Caco-2 (cell line): ENCODE results near the gene REXO2. TPM values are rescaled to one million over a fixed set of nuclear protein-coding genes. Genes with fewer than 3 reads are reported as not detected.

ENCODE experiments used
- BruUV-seq: library from RNA; stranded (reverse); fragments of 400-500 nt; replicated peaks from 2 replicates; lab custom pipeline; 2021; lab: Mats Ljungman, UMichigan
- CTCF ChIA-PET: fragments of 300-600 bp; sonication (Branson Sonifier 250); formaldehyde crosslinking; loops from one replicate; lab custom pipeline; 2022; ENCODE audit warnings: antibody characterized with exemption; lab: Charles Lee
- POLR2A ChIA-PET: fragments of 300-600 bp; sonication (Branson Sonifier 250); formaldehyde crosslinking; loops from one replicate; lab custom pipeline; 2022; ENCODE audit warnings: antibody characterized with exemption; lab: Charles Lee
- DNase-seq, 2 experiments: peaks; one replicate each; pipeline versions ENCODE4 v3.0.0 to v3.0.0-alpha.2; 2020 to 2022
- H3K27me3 ChIP-seq: replicated peaks from 2 replicates; pipeline ENCODE4 v1.6.0; 2011; ENCODE audit warnings: low read length; ENCODE audit not compliant: control insufficient read depth, insufficient read depth
- H3K36me3 ChIP-seq: 2 replicates; pipeline ENCODE4 v1.5.1; 2011; ENCODE audit warnings: low read length; ENCODE audit not compliant: control insufficient read depth, insufficient read depth
- H3K4me1 ChIP-seq: fragments of 250-450 bp; sonication (Bioruptor Pico); 2 replicates; pipeline ENCODE4 v1.5.1; 2020; ENCODE audit warnings: mild to moderate bottlenecking
- H3K4me3 ChIP-seq: 2 replicates; pipeline ENCODE4 v1.5.1; 2011; ENCODE audit warnings: low read depth, mild to moderate bottlenecking, control low read depth, low read length
- H3K9me3 ChIP-seq: fragments of 250-450 bp; sonication (Bioruptor Pico); 2 replicates; pipeline ENCODE4 v1.5.1; 2020; ENCODE audit warnings: mild to moderate bottlenecking, moderate library complexity
- H3K27ac Mint-ChIP-seq: one replicate; pipeline ENCODE4 v1.8.0; 2022; ENCODE audit warnings: mixed read lengths; ENCODE audit not compliant: unreplicated experiment
- H3K27me3 Mint-ChIP-seq: one replicate; pipeline ENCODE4 v1.8.0; 2022; ENCODE audit warnings: mixed read lengths; ENCODE audit not compliant: insufficient read depth, unreplicated experiment
- H3K36me3 Mint-ChIP-seq: one replicate; pipeline ENCODE4 v1.8.0; 2022; ENCODE audit warnings: mild to moderate bottlenecking, mixed read lengths; ENCODE audit not compliant: insufficient read depth, unreplicated experiment
- H3K4me1 Mint-ChIP-seq: one replicate; pipeline ENCODE4 v1.8.0; 2022; ENCODE audit warnings: low read depth, mixed read lengths; ENCODE audit not compliant: unreplicated experiment
- H3K4me3 Mint-ChIP-seq: one replicate; pipeline ENCODE4 v1.8.0; 2022; ENCODE audit warnings: mild to moderate bottlenecking, moderate library complexity, mixed read lengths; ENCODE audit not compliant: unreplicated experiment
- H3K9me3 Mint-ChIP-seq: one replicate; pipeline ENCODE4 v1.8.0; 2022; ENCODE audit warnings: mixed read lengths; ENCODE audit not compliant: unreplicated experiment
- intact Hi-C: fragments of 100-400 bp; cut with micrococcal nuclease; formaldehyde crosslinking; loops from one replicate; pipeline ENCODE4 v1.10.0; 2022; ENCODE audit not compliant: unreplicated experiment
- total RNA-seq: library from RNA; stranded (reverse); gene quantifications from 2 replicates; pipeline ENCODE4 v1.2.3, GENCODE V29; 2022
- TF ChIP-seq, protein P1 (sequence below), 2 experiments: fragments of 200-600 bp in 1 of 2; IDR thresholded peaks; 1 replicate in 1 of 2; 2 replicates in 1 of 2; pipeline versions ENCODE4 v1.5.1 to v1.8.0; 2011 to 2022; ENCODE audit warnings: antibody characterized with exemption in 1 of 2, control low read depth in 1 of 2, inconsistent platforms in 1 of 2, low read depth in 1 of 2, low read length in 1 of 2, mild to moderate bottlenecking in 1 of 2, moderate library complexity in 1 of 2; ENCODE audit not compliant: insufficient read depth in 1 of 2, severe bottlenecking in 1 of 2, unreplicated experiment in 1 of 2

REXO2 gene
- total RNA-seq, 1 experiment from 2014 or later = 241 TPM

DNA sequence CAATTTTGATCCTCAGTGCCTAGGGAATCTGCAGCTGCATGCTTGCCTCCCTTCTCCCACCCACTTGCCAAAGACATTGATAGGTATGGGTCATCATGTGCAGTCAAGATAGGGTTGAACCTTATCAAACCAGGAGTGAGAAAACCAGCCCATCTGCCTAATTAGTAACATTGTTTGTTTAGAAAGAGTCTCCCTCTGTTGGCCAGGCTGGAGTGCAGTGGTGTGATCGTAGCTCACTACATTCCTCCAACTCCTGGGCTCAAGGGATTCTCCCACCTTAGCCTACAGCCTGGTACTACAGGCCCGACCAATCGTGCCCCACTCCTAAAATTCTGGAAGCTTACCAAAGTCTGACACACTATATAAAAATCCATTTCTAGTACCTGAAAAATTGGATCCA, 43.5 kb upstream of the REXO2 start:
- Mint-ChIP-seq H3K27ac (no peak overlapping the region), H3K4me3 (no peak overlapping the region), H3K27me3 (no peaks in the 10 kb centered on the region), H3K4me1 (peaks cover 32% of the 10 kb centered on the region), H3K36me3 (peaks cover 11% of the 10 kb centered on the region), H3K9me3 (no peaks in the 10 kb centered on the region)
- peak in 1 of 2 experiments; percentile 32 for DNase-seq
- intact Hi-C loops = loop anchor here (1.0 kb wide), 1 partner anchor 115 kb away; no protein-coding TSS in a partner anchor
- Histone ChIP-seq H3K4me3 (no peak overlapping the region), H3K27me3 (no peaks in the 10 kb centered on the region), H3K4me1 (peaks cover 11% of the 10 kb centered on the region; the same call in 1 of the 2 replicates), H3K36me3 (0 out of 2 replicates have a peak, but pooled peaks cover 2% of the 10 kb centered on the region), H3K9me3 (no peaks in the 10 kb centered on the region)
- no TSS peak for BruUV-seq
- CTCF ChIA-PET = interaction anchor here (0.9 to 1.4 kb wide), 2 partner anchors 47 to 55 kb away, joined by 4 to 5 read pairs; no protein-coding TSS in a partner anchor
- TF ChIP-seq, protein P1, sequence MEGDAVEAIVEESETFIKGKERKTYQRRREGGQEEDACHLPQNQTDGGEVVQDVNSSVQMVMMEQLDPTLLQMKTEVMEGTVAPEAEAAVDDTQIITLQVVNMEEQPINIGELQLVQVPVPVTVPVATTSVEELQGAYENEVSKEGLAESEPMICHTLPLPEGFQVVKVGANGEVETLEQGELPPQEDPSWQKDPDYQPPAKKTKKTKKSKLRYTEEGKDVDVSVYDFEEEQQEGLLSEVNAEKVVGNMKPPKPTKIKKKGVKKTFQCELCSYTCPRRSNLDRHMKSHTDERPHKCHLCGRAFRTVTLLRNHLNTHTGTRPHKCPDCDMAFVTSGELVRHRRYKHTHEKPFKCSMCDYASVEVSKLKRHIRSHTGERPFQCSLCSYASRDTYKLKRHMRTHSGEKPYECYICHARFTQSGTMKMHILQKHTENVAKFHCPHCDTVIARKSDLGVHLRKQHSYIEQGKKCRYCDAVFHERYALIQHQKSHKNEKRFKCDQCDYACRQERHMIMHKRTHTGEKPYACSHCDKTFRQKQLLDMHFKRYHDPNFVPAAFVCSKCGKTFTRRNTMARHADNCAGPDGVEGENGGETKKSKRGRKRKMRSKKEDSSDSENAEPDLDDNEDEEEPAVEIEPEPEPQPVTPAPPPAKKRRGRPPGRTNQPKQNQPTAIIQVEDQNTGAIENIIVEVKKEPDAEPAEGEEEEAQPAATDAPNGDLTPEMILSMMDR (IDR thresholded peaks at IDR 0.05; ENCODE audit: insufficient read depth in 1 of 2, low read depth in 1 of 2, low read length in 1 of 2, severe bottlenecking in 1 of 2, unreplicated experiment in 1 of 2) = peak; percentile 33 to 62
- POLR2A ChIA-PET = interaction anchor here (0.6 kb wide), 1 partner anchor 9 kb away, joined by 7 read pairs; no protein-coding TSS in a partner anchor

DNA sequence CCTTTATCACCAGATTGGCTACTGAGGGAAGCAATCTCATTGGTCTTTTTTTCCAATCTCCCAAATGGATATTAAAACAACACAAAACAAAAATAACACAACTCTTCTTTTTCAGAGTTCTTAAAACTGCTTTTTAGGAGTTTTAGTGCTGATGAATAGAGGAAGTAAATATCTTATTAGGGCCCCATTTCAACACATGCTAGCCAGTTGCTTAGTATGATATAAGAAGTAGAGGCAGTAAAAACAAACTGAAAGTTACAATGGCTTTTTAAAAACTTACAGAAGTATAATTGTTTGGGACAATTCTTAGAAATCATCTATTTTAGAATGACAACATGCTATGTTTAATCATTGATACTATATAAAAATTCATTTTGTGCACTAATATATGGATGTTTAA, 42.4 kb upstream of the REXO2 start:
- H3K27me3 Mint-ChIP-seq = no peaks in the 10 kb centered on the region
- Histone ChIP-seq H3K9me3 (no peaks in the 10 kb centered on the region), H3K4me3 (no peak overlapping the region), H3K36me3 (0 out of 2 replicates have a peak, but pooled peaks cover 2% of the 10 kb centered on the region), H3K4me1 (peaks cover 18% of the 10 kb centered on the region), H3K27me3 (no peaks in the 10 kb centered on the region)
- ChIA-PET POLR2A (no interaction called here), CTCF (no interaction called here)
- intact Hi-C loops = no loop called here
- TF ChIP-seq, protein P1 (IDR thresholded peaks at IDR 0.05; ENCODE audit: insufficient read depth in 1 of 2, low read depth in 1 of 2, low read length in 1 of 2, severe bottlenecking in 1 of 2, unreplicated experiment in 1 of 2) = no peak
- H3K27ac Mint-ChIP-seq = no peak overlapping the region
- H3K9me3 Mint-ChIP-seq = no peaks in the 10 kb centered on the region
- H3K36me3 Mint-ChIP-seq = peaks cover 14% of the 10 kb centered on the region
- H3K4me3 Mint-ChIP-seq = no peak overlapping the region
- no peak for DNase-seq
- no TSS peak for BruUV-seq
- H3K4me1 Mint-ChIP-seq = peaks cover 34% of the 10 kb centered on the region

DNA sequence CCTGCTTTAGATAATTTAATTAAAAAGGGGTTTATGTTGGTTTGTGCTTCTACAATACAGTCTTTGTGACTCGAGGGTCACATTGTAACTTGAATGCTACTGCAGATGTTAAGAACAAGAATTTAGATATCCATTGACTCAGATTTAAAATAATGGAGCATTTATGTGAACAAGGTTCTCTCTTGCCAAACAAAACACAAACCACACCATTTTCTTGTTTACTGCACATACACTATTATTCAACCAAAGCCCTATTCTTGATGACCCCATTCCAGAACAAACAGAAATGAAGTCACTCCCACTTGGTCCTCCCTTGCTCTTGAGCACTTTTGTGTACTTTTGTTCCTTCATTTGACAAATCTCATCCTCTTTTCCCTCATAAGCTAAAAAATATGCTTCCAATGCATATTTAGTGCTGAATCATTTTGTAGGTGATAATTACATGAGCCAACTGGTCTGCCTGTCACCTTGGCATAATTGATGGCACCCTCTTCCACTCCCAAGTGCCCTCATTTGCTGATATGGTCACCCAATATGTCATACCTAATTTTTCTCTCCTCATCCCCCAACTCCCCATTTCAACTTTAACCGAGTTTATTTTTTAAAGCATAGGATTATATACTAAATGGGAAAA, 41.8 kb upstream of the REXO2 start:
- H3K4me1 Mint-ChIP-seq = peaks cover 37% of the 10 kb centered on the region
- no peaks in the 10 kb centered on the region for H3K9me3 Mint-ChIP-seq
- Histone ChIP-seq H3K4me1 (peaks cover 19% of the 10 kb centered on the region), H3K4me3 (no peak overlapping the region), H3K9me3 (no peaks in the 10 kb centered on the region), H3K27me3 (no peaks in the 10 kb centered on the region), H3K36me3 (0 out of 2 replicates have a peak, but pooled peaks cover 2% of the 10 kb centered on the region)
- CTCF ChIA-PET = no interaction called here
- DNase-seq = no peak
- TF ChIP-seq, protein P1 (IDR thresholded peaks at IDR 0.05; ENCODE audit: insufficient read depth in 1 of 2, low read depth in 1 of 2, low read length in 1 of 2, severe bottlenecking in 1 of 2, unreplicated experiment in 1 of 2) = no peak
- no peak overlapping the region for H3K27ac Mint-ChIP-seq
- H3K4me3 Mint-ChIP-seq = no peak overlapping the region
- no TSS peak for BruUV-seq
- intact Hi-C loops = no loop called here
- POLR2A ChIA-PET = no interaction called here
- peaks cover 18% of the 10 kb centered on the region for H3K36me3 Mint-ChIP-seq
- H3K27me3 Mint-ChIP-seq = no peaks in the 10 kb centered on the region
